GM12878 (cell line): ENCODE results near the gene ITSN1. TPM values are rescaled to one million over a fixed set of nuclear protein-coding genes. Genes with fewer than 3 reads are reported as not detected.

ENCODE experiments used
- ATAC-seq: fragments of 200-7000 bp; cut with Tn5 transposase; 3 replicates; pipeline ENCODE4 v1.9.1; 2020; ENCODE audit warnings: mild to moderate bottlenecking, moderate library complexity
- BruUV-seq: library from RNA; stranded (reverse); fragments of 400-500 nt; replicated peaks from 2 replicates; lab custom pipeline; 2021; lab: Mats Ljungman, UMichigan
- CTCF ChIA-PET: fragments of 300-600 bp; sonication (Branson Sonifier 250); formaldehyde crosslinking; extraction: SDS; loops from one replicate; lab custom pipeline; 2021; ENCODE audit warnings: inconsistent platforms; lab: Yijun Ruan, JAX
- POLR2A ChIA-PET: fragments of 350-600 bp; formaldehyde crosslinking; extraction: SDS; loops from one replicate; lab custom pipeline; 2021; ENCODE audit warnings: inconsistent platforms; lab: Charles Lee
- RAD21 ChIA-PET: fragments of 300-600 bp; sonication (Branson Sonifier 250); formaldehyde crosslinking; loops from one replicate; lab custom pipeline; 2023; ENCODE audit warnings: antibody characterized with exemption; ENCODE audit not compliant: unreplicated experiment; lab: Charles Lee
- SMC1A ChIA-PET: fragments of 300-600 bp; sonication (Branson Sonifier 250); formaldehyde crosslinking; loops from one replicate; lab custom pipeline; 2023; ENCODE audit not compliant: unreplicated experiment, uncharacterized antibody; lab: Charles Lee
- DNase-seq: peaks from one replicate; pipeline ENCODE4 v3.0.0-alpha.2; 2011; ENCODE audit warnings: low read depth, low spot score
- FAIRE-seq: peaks from 3 replicates; lab custom pipeline; 2011; peaks lifted over from hg19 to GRCh38; lab: Jason Lieb, UNC
- H2AFZ ChIP-seq: 2 replicates; pipeline ENCODE4 v1.6.0; 2011; ENCODE audit warnings: low read depth, low read length, control low read depth; ENCODE audit not compliant: control insufficient read depth
- H3K27ac ChIP-seq: 2 replicates; pipeline ENCODE4 v1.5.1; 2011; ENCODE audit warnings: control low read depth; ENCODE audit not compliant: control insufficient read depth, insufficient read depth
- H3K27me3 ChIP-seq, 2 experiments: replicated peaks in 1 of 2; 2 replicates each; pipeline versions ENCODE4 v1.6.0 to v1.6.1; 2011; ENCODE audit warnings: low read length in 1 of 2; ENCODE audit not compliant: control insufficient read depth in 2 of 2, insufficient read depth in 2 of 2
- H3K36me3 ChIP-seq, 2 experiments: 2 replicates each; pipeline ENCODE4 v1.5.1; 2011; ENCODE audit warnings: low read length in 1 of 2; ENCODE audit not compliant: control insufficient read depth in 2 of 2, insufficient read depth in 2 of 2
- H3K4me1 ChIP-seq: 2 replicates; pipeline ENCODE4 v1.6.1; 2011; ENCODE audit warnings: mild to moderate bottlenecking, low read length, moderate library complexity, mixed read lengths; ENCODE audit not compliant: control insufficient read depth, insufficient read depth
- H3K4me2 ChIP-seq: 2 replicates; pipeline ENCODE4 v1.6.0; 2011; ENCODE audit warnings: control low read depth; ENCODE audit not compliant: control insufficient read depth, insufficient read depth
- H3K4me3 ChIP-seq: fragments of 200-600 bp; sonication (generic); 2 replicates; pipeline ENCODE4 v1.5.1; 2016
- H3K79me2 ChIP-seq: 2 replicates; pipeline ENCODE4 v1.6.0; 2011; ENCODE audit warnings: low read length; ENCODE audit not compliant: control insufficient read depth, insufficient read depth
- H3K9ac ChIP-seq: 2 replicates; pipeline ENCODE4 v1.8.0; 2011; ENCODE audit warnings: low read length, control low read depth, mixed read lengths; ENCODE audit not compliant: control insufficient read depth, insufficient read depth
- H3K9me3 ChIP-seq: replicated peaks from 3 replicates; pipeline ENCODE4 v1.5.1; 2011; ENCODE audit warnings: mild to moderate bottlenecking, low read length; ENCODE audit not compliant: control insufficient read depth, insufficient read depth
- H4K20me1 ChIP-seq: 2 replicates; pipeline ENCODE4 v1.6.0; 2011; ENCODE audit not compliant: control insufficient read depth, insufficient read depth
- CEBPB ChIP-seq, 2 experiments: fragments of 150-350 bp in 1 of 2; IDR thresholded peaks; 2 replicates each; pipeline ENCODE4 v1.6.1; 2012 to 2014; ENCODE audit warnings: low read depth in 2 of 2, low read length in 2 of 2, borderline replicate concordance in 1 of 2, inconsistent platforms in 1 of 2
- CREB1 ChIP-seq: IDR thresholded peaks from 2 replicates; pipeline ENCODE4 v1.6.1; 2012; ENCODE audit warnings: low read depth, mild to moderate bottlenecking, inconsistent platforms
- CTCF ChIP-seq, 3 experiments: IDR thresholded peaks in 2 of 3; conservative IDR thresholded peaks in 1 of 3; 2 replicates each; pipeline ENCODE4 v1.5.1; 2011; ENCODE audit warnings: low read depth in 3 of 3, low read length in 3 of 3, mild to moderate bottlenecking in 3 of 3, control low read depth in 2 of 3, moderate library complexity in 2 of 3, inconsistent platforms in 1 of 3, mixed read lengths in 1 of 3; ENCODE audit not compliant: control insufficient read depth in 2 of 3, insufficient read depth in 1 of 3; ENCODE audit errors: extremely low read depth in 1 of 3
- EP300 ChIP-seq, 2 experiments: fragments of 150-350 bp in 1 of 2; IDR thresholded peaks; 2 replicates each; pipeline ENCODE4 v1.6.1; 2011 to 2012; ENCODE audit warnings: low read depth in 2 of 2, low read length in 2 of 2, borderline replicate concordance in 1 of 2, improper control_type of control experiment in 1 of 2, inconsistent platforms in 1 of 2; ENCODE audit not compliant: control insufficient read depth in 1 of 2
- FOS ChIP-seq: IDR thresholded peaks from 3 replicates; pipeline ENCODE4 v1.6.1; 2011; ENCODE audit warnings: borderline replicate concordance; ENCODE audit not compliant: insufficient read length; ENCODE audit errors: extremely low read depth
- HDAC6 ChIP-seq: fragments of 200-600 bp; sonication (generic); IDR thresholded peaks from one replicate; pipeline ENCODE4 v1.8.0; 2017; ENCODE audit warnings: antibody characterized with exemption; ENCODE audit not compliant: unreplicated experiment
- NFXL1 ChIP-seq: fragments of 450-650 bp; IDR thresholded peaks from 2 replicates; pipeline ENCODE4 v1.6.1; 2017; ENCODE audit warnings: antibody characterized with exemption, mild to moderate bottlenecking, borderline replicate concordance
- POU2F2 ChIP-seq: IDR thresholded peaks from 3 replicates; pipeline ENCODE4 v1.6.1; 2011; ENCODE audit warnings: low read depth, mild to moderate bottlenecking, low read length, borderline replicate concordance
- RCOR1 ChIP-seq: conservative IDR thresholded peaks from 2 replicates; pipeline ENCODE4 v1.6.1; 2012; ENCODE audit warnings: low read depth, low read length, improper control_type of control experiment
- ZNF384 ChIP-seq: IDR thresholded peaks from 2 replicates; pipeline ENCODE4 v1.6.1; 2012; ENCODE audit warnings: low read depth, mild to moderate bottlenecking, low read length, improper control_type of control experiment, borderline replicate concordance
- WGBS: methylation state at CpG from one replicate; pipeline ENCODE4 v1.1.6; 2016; ENCODE audit warnings: low lambda C conversion rate; ENCODE audit not compliant: insufficient replicate concordance, insufficient coverage; ENCODE audit errors: missing lambda C conversion rate; 5-methylcytosine and 5-hydroxymethylcytosine counted together
- in situ Hi-C: fragments of 300-500 bp; cut with MboI; formaldehyde crosslinking; loops from 9 replicates; pipeline ENCODE4 v1.14.3; 2018; ENCODE audit warnings: mixed read lengths
- intact Hi-C: fragments of 100-400 bp; cut with micrococcal nuclease; formaldehyde crosslinking; loops from one replicate; pipeline ENCODE4 v1.14.2; 2022; ENCODE audit not compliant: unreplicated experiment
- polyA plus RNA-seq, 11 experiments: library from polyadenylated mRNA; depleted of rRNA in 4 of 11; unstranded in 6 of 11; stranded (reverse) in 5 of 11; fragments of >200 nt; fragmentation: Nextera tagmentation in 4 of 11; fragmentation: Illumina TruSeq in 1 of 11; extraction: Ambion mirVana in 4 of 11; extraction: Trizol in 1 of 11; gene quantifications; 1 replicate in 1 of 11; 2 replicates in 10 of 11; pipeline versions ENCODE4 v1.2.1 to v1.2.3, GENCODE V29; 2011 to 2016; ENCODE audit warnings: inconsistent platforms in 2 of 11, missing spikeins in 2 of 11, low read depth in 1 of 11
- total RNA-seq, 4 experiments: library from RNA; depleted of rRNA in 3 of 4; stranded (reverse); fragments of >200 nt in 3 of 4; fragmentation: Illumina TruSeq in 1 of 4; extraction: Trizol in 1 of 4; gene quantifications; 2 replicates each; pipeline versions ENCODE4 v1.2.1 to v1.2.3, GENCODE V29; 2013 to 2021
- TF ChIP-seq, protein P1 (sequence below): IDR thresholded peaks from 2 replicates; pipeline ENCODE4 v1.6.1; 2011; ENCODE audit warnings: borderline replicate concordance, low read depth, mild to moderate bottlenecking, moderate library complexity, mixed read lengths, low read length; ENCODE audit not compliant: insufficient read depth; ENCODE audit errors: extremely low read length
- TF ChIP-seq, protein P2 (sequence below): IDR thresholded peaks from 2 replicates; pipeline ENCODE4 v1.6.1; 2011; ENCODE audit warnings: low read depth, mild to moderate bottlenecking, low read length, moderate library complexity, borderline replicate concordance; ENCODE audit errors: extremely low read depth
- TF ChIP-seq, protein P3 (sequence below): fragments of 450-650 bp; IDR thresholded peaks from 2 replicates; pipeline ENCODE4 v1.6.1; 2017; ENCODE audit warnings: mild to moderate bottlenecking, moderate library complexity

Gene ITSN1
- total and polyA plus RNA-seq, 10 of the 15 experiments (the other 5 are each of a cell fraction or from before 2014, with no cell fraction given), result 0.89 to 10.6 (median 4.8) TPM

- TF ChIP-seq, protein P1, sequence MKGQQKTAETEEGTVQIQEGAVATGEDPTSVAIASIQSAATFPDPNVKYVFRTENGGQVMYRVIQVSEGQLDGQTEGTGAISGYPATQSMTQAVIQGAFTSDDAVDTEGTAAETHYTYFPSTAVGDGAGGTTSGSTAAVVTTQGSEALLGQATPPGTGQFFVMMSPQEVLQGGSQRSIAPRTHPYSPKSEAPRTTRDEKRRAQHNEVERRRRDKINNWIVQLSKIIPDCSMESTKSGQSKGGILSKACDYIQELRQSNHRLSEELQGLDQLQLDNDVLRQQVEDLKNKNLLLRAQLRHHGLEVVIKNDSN, result no peak
- TF ChIP-seq CEBPB (IDR thresholded peaks at IDR 0.05; ENCODE audit: borderline replicate concordance in 1 of 2, low read depth in 2 of 2, low read length in 2 of 2), result no peak
- TF ChIP-seq, protein P2, sequence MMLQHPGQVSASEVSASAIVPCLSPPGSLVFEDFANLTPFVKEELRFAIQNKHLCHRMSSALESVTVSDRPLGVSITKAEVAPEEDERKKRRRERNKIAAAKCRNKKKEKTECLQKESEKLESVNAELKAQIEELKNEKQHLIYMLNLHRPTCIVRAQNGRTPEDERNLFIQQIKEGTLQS, result no peak
- no peak for TF ChIP-seq POU2F2
- no peak for TF ChIP-seq RCOR1
- TF ChIP-seq EP300 (IDR thresholded peaks at IDR 0.05; ENCODE audit: borderline replicate concordance in 1 of 2, control insufficient read depth in 1 of 2, low read depth in 2 of 2, low read length in 2 of 2), result no peak
- no peak for TF ChIP-seq CREB1
- no peak for TF ChIP-seq HDAC6
Observed at GRCh38 chr21:33831962-33832659, 189.8 kb downstream of the ITSN1 start (continued).

DNA sequence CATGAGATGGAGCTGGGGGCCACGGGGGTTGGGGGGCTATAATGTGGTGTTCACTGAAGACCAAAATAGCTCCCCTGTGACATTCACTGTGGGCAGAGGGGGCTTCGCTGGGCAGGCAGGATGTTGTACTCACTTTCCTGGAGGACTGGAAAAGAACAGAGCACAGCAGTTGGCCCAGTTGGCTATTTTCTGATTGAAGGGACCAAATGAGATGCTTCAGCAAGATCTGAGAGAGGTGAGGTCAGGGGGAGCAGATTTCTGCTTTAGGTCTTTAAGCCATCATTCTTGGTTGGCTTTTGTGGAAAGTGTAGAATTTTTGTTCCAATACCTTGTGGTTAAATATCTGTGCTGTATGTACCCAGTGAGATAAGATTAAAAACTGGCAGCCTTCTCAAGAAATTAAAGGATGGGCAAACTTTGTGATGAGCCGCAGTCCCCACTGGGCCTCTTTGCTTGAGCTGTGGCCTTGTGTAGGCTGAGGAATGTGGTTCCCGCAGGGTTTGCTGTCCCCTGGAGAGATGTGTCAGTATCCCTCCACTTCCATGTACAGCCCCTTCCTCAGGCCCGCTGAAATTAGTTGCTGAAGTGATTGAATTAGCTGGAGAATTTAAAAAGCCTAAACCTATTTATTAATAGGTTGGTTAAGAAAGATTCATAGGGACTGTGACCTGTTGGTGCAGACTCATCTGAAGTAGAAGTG lies 192.7 kb downstream of the ITSN1 start:
- Histone ChIP-seq H3K36me3 (no peaks in the 10 kb centered on the region), H3K4me2 (no peak overlapping the region), H3K9me3 (no peaks in the 10 kb centered on the region), H2AFZ (no peak overlapping the region), H3K9ac (no peak overlapping the region), H3K79me2 (no peaks in the 10 kb centered on the region), H3K4me1 (no peaks in the 10 kb centered on the region), H3K27ac (no peak overlapping the region), H3K27me3 (no peaks in the 10 kb centered on the region), H4K20me1 (no peaks in the 10 kb centered on the region), H3K4me3 (no peak overlapping the region)
- no TSS peak for BruUV-seq
- ChIA-PET CTCF (no interaction called here), POLR2A (no interaction called here), SMC1A (no interaction called here), RAD21 (no interaction called here)
- 27% methylated on average over 5 of the region's 5 CpGs for WGBS
- no peak for DNase-seq
- ATAC-seq, result no peak
- in situ Hi-C loops, result no loop called here
- FAIRE-seq, result no peak
- intact Hi-C loops, result no loop called here
- TF ChIP-seq FOS (no peak), CTCF (IDR thresholded peaks at IDR 0.05 in 2 of 3, conservative IDR thresholded peaks at IDR 0.05 in 1 of 3; ENCODE audit: control insufficient read depth in 2 of 3, extremely low read depth in 1 of 3, insufficient read depth in 1 of 3, low read depth in 3 of 3, low read length in 3 of 3) (no peak), NFXL1 (no peak), ZNF384 (no peak)
- TF ChIP-seq, protein P3, sequence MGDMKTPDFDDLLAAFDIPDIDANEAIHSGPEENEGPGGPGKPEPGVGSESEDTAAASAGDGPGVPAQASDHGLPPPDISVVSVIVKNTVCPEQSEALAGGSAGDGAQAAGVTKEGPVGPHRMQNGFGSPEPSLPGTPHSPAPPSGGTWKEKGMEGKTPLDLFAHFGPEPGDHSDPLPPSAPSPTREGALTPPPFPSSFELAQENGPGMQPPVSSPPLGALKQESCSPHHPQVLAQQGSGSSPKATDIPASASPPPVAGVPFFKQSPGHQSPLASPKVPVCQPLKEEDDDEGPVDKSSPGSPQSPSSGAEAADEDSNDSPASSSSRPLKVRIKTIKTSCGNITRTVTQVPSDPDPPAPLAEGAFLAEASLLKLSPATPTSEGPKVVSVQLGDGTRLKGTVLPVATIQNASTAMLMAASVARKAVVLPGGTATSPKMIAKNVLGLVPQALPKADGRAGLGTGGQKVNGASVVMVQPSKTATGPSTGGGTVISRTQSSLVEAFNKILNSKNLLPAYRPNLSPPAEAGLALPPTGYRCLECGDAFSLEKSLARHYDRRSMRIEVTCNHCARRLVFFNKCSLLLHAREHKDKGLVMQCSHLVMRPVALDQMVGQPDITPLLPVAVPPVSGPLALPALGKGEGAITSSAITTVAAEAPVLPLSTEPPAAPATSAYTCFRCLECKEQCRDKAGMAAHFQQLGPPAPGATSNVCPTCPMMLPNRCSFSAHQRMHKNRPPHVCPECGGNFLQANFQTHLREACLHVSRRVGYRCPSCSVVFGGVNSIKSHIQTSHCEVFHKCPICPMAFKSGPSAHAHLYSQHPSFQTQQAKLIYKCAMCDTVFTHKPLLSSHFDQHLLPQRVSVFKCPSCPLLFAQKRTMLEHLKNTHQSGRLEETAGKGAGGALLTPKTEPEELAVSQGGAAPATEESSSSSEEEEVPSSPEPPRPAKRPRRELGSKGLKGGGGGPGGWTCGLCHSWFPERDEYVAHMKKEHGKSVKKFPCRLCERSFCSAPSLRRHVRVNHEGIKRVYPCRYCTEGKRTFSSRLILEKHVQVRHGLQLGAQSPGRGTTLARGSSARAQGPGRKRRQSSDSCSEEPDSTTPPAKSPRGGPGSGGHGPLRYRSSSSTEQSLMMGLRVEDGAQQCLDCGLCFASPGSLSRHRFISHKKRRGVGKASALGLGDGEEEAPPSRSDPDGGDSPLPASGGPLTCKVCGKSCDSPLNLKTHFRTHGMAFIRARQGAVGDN, result no peak
